ENCODE results near the gene ALDH3B2. TPM values are rescaled to one million over a fixed set of nuclear protein-coding genes. Genes with fewer than 3 reads are reported as not detected.

The ALDH3B2 gene
- total RNA-seq, 1 experiment from 2014 or later, result not detected

GRCh38 chr11:67705264-67705663 is 30.8 kb upstream of the ALDH3B2 start:
- Histone ChIP-seq H3K9me3 (ENCODE audit: control insufficient read depth, low read depth, low read length) (no peaks in the 10 kb centered on the region), H2AK5ac (ENCODE audit: insufficient read length, low read length) (no peak overlapping the region), H4K8ac (replicated peaks; ENCODE audit: insufficient read length, low read depth, low read length) (no peak overlapping the region), H2AFZ (ENCODE audit: low read length) (no peak overlapping the region), H3K23ac (ENCODE audit: insufficient read length, low read depth, low read length) (no peak overlapping the region), H2BK5ac (ENCODE audit: insufficient read length, low read length) (no peak overlapping the region), H4K5ac (ENCODE audit: insufficient read length, low read depth, low read length) (no peak overlapping the region), H3K9ac (ENCODE audit: extremely low read depth, insufficient read length, low read length) (no peak overlapping the region), H3K79me2 (ENCODE audit: insufficient read depth, low read length) (no peaks in the 10 kb centered on the region), H3K4me2 (ENCODE audit: insufficient read depth, insufficient read length, low read length) (no peak overlapping the region), H3K18ac (ENCODE audit: insufficient read length, low read depth, low read length) (no peak overlapping the region), H3K4me1 (ENCODE audit: insufficient read depth, low read length) (no peaks in the 10 kb centered on the region), H3T11ph (ENCODE audit: low read length) (no peak overlapping the region), H2BK20ac (ENCODE audit: low read depth, low read length, poor library complexity, severe bottlenecking) (no peak overlapping the region), H3K27ac (ENCODE audit: insufficient read length, low read depth, low read length) (no peak overlapping the region), H4K20me1 (ENCODE audit: control insufficient read depth, insufficient read depth, insufficient read length) (no peaks in the 10 kb centered on the region), H3K27me3 (ENCODE audit: insufficient read depth, low read length) (no peaks in the 10 kb centered on the region), H3K56ac (ENCODE audit: insufficient read length, low read depth, low read length) (no peak overlapping the region), H3K14ac (ENCODE audit: insufficient read depth, low read length) (no peak overlapping the region), H2BK12ac (ENCODE audit: insufficient read length, low read depth, low read length) (no peak overlapping the region), H3K79me1 (ENCODE audit: insufficient read depth, low read depth, low read length, poor library complexity, severe bottlenecking) (no peaks in the 10 kb centered on the region), H4K91ac (ENCODE audit: insufficient read length, low read depth, low read length) (no peak overlapping the region), H3K23me2 (ENCODE audit: insufficient read length, low read depth, low read length, poor library complexity, severe bottlenecking) (no peaks in the 10 kb centered on the region), H2BK15ac (ENCODE audit: low read depth, low read length) (no peak overlapping the region), H2BK120ac (ENCODE audit: low read depth, low read length, poor library complexity, severe bottlenecking) (no peak overlapping the region), H3K4ac (ENCODE audit: low read depth, low read length) (no peak overlapping the region)
- Mint-ChIP-seq H3K4me1 (peaks cover 5 to 18% of the 10 kb centered on the region in 2 experiments), H3K4me3 (no peak overlapping the region), H3K36me3 (ENCODE audit: insufficient read depth in 1 of 3, low read depth in 3 of 3) (no peaks in the 10 kb centered on the region), H3K9me3 (peaks cover 2 to 3% of the 10 kb centered on the region in 2 experiments; a peak in 1 of 5 replicates), H3K27ac (no peak overlapping the region), H3K27me3 (ENCODE audit: low read depth) (peaks cover 20% of the 10 kb centered on the region)
- no peak for DNase-seq
- TF ChIP-seq, protein P1, sequence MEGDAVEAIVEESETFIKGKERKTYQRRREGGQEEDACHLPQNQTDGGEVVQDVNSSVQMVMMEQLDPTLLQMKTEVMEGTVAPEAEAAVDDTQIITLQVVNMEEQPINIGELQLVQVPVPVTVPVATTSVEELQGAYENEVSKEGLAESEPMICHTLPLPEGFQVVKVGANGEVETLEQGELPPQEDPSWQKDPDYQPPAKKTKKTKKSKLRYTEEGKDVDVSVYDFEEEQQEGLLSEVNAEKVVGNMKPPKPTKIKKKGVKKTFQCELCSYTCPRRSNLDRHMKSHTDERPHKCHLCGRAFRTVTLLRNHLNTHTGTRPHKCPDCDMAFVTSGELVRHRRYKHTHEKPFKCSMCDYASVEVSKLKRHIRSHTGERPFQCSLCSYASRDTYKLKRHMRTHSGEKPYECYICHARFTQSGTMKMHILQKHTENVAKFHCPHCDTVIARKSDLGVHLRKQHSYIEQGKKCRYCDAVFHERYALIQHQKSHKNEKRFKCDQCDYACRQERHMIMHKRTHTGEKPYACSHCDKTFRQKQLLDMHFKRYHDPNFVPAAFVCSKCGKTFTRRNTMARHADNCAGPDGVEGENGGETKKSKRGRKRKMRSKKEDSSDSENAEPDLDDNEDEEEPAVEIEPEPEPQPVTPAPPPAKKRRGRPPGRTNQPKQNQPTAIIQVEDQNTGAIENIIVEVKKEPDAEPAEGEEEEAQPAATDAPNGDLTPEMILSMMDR (conservative IDR thresholded peaks at IDR 0.05), result no peak
- WGBS (ENCODE audit: extremely low coverage, insufficient read length, low lambda C conversion rate), result no CpG with 5 or more reads among the region's 3 CpGs
